GM19025 (cell line): ENCODE measurements around the gene TTC3.

Experiments
- ATAC-seq: cut with Tn5 transposase; IDR thresholded peaks from one replicate; pipeline ENCODE4 v1.9.1; 2021; ENCODE audit warnings: mild to moderate bottlenecking, low read depth, moderate library complexity; ENCODE audit not compliant: unreplicated experiment

The TTC3 gene

GRCh38 chr21:37061926-37062592 is 11.0 kb upstream of the TTC3 start:
- no peak for ATAC-seq

GRCh38 chr21:37062593-37062935 is 10.5 kb upstream of the TTC3 start:
- no peak for ATAC-seq

GRCh38 chr21:37063433-37063832 is 9.6 kb upstream of the TTC3 start:
- ATAC-seq = no peak

GRCh38 chr21:37064841-37065240 is 8.2 kb upstream of the TTC3 start:
- no peak for ATAC-seq

- ATAC-seq = no peak
These were observed 7.4 kb upstream of the TTC3 start for GRCh38 chr21:37065561-37066177.

- no peak for ATAC-seq
These were observed 1.3 kb upstream of the TTC3 start for GRCh38 chr21:37071561-37072273.

- ATAC-seq = peak; percentile 32
These were observed 623 bp upstream of the TTC3 start for GRCh38 chr21:37072274-37072987.

GRCh38 chr21:37073417-37074196 is 553 bp downstream of the TTC3 start:
- peak; percentile 31 for ATAC-seq

GRCh38 chr21:37074197-37074510 is 1.1 kb downstream of the TTC3 start:
- no peak for ATAC-seq

GRCh38 chr21:37074546-37074945 is 1.5 kb downstream of the TTC3 start:
- no peak for ATAC-seq

- ATAC-seq = no peak
These were observed 2.2 kb downstream of the TTC3 start for GRCh38 chr21:37075214-37075770.

GRCh38 chr21:37076087-37076850 is 3.2 kb downstream of the TTC3 start:
- ATAC-seq = no peak

- ATAC-seq = no peak
These were observed 4.3 kb downstream of the TTC3 start for GRCh38 chr21:37077403-37077802.

GRCh38 chr21:37079211-37079824 is 6.3 kb downstream of the TTC3 start:
- ATAC-seq = no peak

- no peak for ATAC-seq
These were observed 9.3 kb downstream of the TTC3 start for GRCh38 chr21:37082375-37082774.

- no peak for ATAC-seq
These were observed 9.9 kb downstream of the TTC3 start for GRCh38 chr21:37082856-37083528.

GRCh38 chr21:37085726-37086125 is 12.7 kb downstream of the TTC3 start:
- ATAC-seq = no peak

- no peak for ATAC-seq
These were observed 14.1 kb downstream of the TTC3 start for GRCh38 chr21:37087188-37087587.
